GM21576 (cell line): ENCODE measurements around the gene UTS2R.

ENCODE experiments used
- ATAC-seq: cut with Tn5 transposase; IDR thresholded peaks from one replicate; pipeline ENCODE4 v1.9.1; 2021; ENCODE audit warnings: mild to moderate bottlenecking, moderate library complexity; ENCODE audit not compliant: unreplicated experiment

Gene UTS2R

DNA sequence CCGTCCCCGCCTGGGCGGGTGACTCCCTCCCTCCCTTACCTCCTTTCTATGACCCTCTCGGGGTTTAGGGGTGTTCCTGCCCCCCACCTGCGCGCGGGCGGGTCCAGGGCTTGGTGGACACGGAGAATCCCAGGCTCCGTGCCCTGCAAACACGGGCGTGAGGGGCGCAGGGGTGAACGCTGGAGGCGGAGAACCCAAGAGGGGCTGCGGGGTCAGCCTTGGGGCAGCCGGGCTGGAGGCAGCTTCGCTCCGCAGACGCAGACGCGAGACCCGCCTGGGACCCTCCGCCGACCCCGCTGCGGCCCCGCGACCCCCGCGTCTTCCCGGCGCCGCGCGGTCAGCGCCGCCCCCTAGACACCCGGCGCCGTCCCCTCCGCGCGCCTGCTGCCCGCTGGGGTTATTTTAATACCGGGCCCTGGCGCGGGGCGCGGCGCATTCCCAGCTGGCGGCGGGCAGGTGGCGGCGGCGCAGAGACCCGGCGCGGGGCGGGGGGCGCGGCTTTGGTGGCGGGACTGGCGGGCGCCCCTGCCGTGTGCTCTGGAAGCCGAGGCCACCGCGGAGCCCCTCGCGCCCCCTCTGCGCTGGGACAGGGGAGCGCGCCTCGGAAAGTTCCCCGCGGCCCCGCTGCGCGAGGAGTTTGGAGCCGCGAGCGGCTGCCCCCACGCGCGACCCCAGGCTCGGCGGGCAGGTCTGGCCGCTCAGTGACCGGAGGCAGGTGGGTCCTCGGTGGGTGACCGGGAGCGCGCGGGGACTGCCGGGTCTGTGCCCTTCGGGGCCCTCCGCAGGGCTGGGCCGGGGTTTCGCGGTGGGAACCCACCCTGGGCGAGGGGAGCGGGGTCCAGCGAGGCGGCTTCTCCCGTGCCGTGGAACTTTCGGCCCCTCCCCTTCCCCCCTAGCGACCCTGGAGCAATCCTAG is at the start of gene UTS2R:
Gene UTS2R (plus strand): TSS at position 433 of the 916 bp plus-strand sequence. CDS start 2,560 bp downstream, outside the sequence.
- ATAC-seq = no peak

- no peak for ATAC-seq
These were observed 49.6 kb upstream of the UTS2R start for GRCh38 chr17:82321947-82322466.

GRCh38 chr17:82322526-82323453 is 48.8 kb upstream of the UTS2R start:
- no peak for ATAC-seq

DNA sequence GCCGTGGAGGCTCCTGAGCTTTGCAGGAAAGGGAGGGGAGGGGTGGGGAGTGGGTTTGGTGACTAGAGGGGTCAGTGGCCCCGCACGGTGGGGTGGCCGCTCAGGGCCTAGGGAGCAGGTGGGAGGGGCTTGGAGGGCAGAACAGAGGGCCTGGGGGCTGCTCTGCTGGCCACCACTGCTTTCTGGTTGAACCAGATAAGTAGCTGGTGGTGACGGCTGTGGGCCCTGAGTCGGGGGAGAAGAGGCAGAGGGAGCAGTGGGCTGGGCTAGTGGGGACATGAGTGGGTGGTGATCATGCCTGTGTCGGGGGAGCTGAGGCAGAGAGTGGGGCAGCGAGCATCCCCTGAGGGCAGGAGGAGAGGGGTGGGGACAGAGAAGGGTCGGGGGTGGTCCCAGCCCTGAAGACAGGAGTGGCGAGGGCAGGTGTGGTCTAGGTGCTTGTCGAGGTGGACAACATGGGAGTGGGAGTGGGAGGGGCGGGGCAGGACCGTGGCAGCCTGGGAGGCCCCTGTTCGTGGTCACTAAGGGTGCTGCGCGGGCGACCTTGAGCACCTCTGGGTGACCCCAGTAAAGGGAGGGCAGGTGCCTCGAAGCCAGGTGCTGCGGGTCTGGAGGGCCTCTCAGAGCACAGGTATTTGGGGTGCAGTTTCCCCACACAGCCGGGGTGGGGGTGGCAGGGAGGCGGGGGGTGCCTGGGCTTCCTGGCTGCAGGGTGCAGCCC is 47.9 kb upstream of the UTS2R start:
- no peak for ATAC-seq

GRCh38 chr17:82324566-82325285 is 46.8 kb upstream of the UTS2R start:
- no peak for ATAC-seq

- ATAC-seq = no peak
These were observed 46.0 kb upstream of the UTS2R start for GRCh38 chr17:82325286-82326180.

DNA sequence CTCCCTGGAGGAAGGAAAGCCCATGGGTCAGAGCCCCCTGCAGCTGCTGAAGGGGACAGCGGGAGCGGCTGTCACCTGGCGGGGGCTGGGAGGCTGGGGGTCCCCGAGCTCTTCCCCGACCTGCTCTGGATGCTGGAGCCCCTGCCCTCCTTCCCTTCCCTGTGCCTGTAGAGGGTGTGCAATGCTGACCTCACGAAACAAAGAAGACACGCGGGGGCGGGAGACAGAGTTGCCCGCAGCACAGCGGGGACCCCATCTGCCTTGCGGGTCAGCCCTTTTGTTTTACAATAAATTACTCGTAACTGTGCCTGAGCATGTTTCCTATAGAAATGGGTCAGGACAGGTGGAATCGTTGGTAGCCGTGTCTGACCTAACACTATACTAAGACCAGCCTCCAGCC is 44.3 kb upstream of the UTS2R start:
- no peak for ATAC-seq

DNA sequence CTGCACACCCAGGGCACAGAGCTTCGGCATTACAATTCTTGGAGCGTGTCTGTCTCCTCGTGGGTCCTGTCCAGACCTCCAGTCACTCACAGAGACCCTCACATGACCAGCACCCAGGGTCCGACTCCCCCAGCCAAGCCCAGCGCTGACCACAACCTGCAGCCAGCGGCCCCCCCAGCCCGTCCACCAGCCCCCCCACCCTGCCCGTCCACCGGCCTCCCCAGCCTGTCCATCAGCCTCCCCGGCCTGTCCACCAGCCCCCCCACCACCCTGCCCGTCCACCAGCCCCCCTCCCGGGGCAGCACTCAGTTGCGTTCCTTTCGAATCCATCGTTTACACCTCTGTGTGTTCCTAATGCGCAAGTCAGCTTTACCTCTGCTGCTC is 43.8 kb upstream of the UTS2R start:
- no peak for ATAC-seq

GRCh38 chr17:82328141-82328993 is 43.2 kb upstream of the UTS2R start:
- no peak for ATAC-seq

DNA sequence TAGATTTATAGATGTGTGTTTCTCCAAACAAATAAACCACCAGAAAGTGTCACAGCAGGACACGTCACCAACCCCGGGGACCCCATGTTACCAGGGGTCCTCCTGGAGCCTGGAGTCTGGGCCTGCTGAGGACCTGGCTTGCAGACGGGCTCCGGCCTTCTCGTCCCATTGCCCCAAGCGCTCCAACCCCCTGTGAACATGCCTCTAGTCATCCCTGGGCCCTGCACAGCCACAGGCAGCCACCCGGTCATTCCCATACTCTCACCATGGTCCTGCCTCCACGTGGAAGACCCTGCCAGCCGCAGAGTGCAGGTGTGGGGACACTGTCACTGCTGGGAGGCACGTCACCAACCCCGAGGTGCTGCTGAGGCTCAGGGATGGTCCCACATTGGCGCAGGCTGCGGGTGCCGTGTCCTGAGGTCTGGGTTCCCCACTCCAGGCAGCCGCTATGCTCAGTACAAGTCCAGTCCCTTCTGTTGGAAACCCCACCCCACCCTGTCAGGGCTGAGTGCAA is 42.5 kb upstream of the UTS2R start:
- no peak for ATAC-seq

- ATAC-seq = no peak
These were observed 41.8 kb upstream of the UTS2R start for GRCh38 chr17:82329683-82330321.

DNA sequence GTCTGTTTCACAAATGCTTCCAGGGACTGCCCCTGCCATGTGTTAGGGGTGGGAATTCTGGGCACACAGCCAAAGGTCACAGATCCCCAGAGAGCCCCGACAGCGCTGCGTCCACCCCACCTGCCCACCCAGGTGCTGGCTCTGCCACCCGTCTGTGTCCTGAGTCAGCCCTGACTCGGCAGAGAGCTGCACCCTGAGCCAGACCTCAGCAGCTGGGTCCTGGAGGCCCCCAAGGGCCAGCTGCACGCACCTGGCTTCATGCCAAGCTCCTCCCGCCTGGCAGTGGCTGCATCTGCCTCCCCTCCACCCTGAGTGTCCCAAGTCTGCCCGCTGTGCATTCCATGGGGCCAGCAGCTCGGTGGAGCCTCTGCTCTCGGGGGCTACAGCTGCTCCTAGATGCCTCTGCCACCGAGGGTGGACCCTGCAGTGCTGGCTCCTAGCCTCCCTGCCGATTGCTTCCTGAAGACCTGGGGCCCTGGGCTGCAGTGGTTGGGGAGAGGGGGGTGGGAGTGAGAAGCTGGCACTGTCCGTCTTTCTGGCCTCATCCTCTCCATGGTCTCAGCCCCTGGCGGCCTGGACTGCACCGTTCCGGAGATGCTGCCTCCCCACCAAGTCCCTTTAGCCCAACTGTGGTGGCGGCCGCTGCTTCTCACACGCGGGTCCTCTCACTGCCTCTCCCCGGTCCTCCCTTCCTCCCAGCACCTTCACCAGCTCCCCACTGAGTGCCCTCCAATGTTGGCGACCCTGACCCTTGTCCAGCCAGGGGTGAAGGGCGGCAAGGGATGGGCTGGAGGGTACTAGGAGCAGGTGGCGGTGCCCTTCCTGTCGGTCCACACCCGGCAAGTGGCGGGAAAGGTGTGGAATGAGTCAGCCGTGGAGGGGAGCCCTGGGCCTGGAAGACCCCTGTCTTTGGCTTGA is 41.0 kb upstream of the UTS2R start:
- ATAC-seq = no peak

DNA sequence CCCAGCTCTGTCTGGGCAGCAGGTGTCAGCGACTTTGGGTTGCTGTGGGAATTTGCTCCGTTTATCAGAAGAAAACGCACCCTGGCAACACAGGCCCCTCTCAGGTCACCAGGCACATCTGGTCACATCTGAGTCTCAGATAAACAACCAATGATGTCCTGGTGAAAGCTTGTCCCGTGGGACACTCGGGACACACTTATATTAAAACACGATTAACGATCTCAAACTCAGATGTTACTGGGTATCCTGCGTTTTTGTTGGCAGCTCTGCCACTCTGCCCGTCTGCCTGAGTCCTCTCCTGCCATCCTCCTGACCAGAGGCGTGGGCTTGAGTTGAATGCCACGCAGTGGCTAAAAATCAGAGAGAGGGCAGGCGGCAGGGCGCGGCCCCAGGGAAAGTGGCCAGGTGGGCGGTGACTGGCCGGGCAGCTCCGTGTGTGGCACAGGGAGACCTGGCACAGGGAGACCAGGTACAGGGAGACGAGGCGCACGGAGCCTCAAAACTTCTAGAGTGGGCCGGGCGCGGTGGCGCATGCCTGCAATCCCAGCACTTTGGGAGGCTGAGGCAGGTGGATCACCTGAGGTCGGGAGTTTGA is 40.1 kb upstream of the UTS2R start:
- no peak for ATAC-seq

DNA sequence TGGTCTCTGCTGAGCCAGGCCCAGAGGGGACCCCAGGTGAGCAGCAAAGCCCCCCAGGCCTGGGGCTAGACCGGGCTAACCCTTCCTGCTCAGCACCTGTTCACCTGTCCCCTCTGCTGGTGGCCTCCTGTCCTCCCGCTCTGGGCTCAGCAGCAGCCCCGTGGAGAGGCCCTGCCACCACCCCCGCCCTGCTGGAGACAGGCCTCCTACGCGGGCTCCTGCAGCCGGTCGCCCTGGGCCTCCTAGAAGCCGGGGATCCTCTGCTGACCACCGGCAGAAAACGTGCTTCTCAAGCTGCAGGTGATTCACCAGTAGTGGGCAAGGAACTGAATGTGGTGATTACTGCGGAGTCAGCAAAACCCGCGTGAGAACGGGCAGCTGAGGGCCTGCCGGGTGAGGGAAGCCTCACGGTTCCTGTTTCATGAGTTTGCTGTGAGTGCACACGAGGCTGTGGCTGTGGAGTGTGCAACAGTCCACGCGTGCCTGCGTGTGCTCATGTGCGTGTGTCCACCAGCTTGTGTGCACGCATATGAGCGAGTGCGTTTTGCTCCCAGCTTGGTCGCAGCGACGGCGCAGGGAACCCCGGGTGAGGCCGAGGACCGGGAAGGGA is 38.8 kb upstream of the UTS2R start:
- ATAC-seq = no peak

DNA sequence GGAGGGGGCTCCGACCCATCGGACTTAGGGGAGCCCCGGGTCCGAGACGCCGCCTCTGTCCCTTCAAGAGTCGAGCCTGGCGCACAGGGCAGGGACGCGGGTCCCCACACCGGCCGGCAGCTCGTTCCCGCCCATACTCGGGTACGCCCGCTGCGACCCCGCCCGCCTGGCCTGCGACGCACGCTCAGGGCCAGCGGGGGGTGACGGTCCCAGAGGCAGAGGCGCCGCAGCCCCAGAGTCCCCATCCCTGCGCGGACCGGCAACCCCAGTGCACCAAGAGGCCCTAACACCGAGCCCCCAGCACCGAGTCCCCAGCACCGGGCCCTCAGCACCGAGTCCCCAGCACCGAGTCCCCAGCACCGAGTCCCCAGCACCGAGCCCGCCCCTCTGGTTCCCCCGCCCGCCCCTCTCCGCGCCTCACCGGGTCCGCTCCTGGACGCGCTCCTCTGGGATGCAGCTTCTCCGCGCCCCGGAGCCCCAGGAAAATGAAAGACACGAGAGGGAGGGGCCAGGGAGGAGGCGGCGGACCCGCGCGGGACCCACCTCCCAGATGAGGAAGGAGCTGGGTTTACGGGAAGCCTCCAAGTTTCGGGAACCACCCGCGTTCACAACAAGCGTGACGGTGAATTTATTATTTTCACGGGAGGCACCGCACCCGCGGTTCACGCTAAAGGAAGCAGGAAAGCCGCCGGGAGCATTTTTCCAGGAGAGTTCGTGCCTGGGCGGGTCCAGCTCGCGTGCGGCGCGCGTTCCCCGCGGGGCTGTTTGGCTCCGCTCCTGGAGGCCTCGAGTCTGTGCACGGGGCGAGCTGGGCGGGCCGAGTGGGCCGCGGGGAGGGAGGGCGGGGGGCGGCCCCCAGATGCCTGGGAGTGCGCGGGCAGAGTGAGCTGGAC is 38.0 kb upstream of the UTS2R start, which contains the start of gene SECTM1:
Gene SECTM1 (minus strand): TSS at position 488 of the 893 bp plus-strand sequence. CDS start 6,526 bp downstream, outside the sequence.
- no peak for ATAC-seq
